Measurements from ENCODE around the gene GRIK4.

Gene GRIK4

GRCh38 chr11:120518356-120518755 lies 6.8 kb downstream of the GRIK4 start:
- H3K36me3 ChIP-seq (ENCODE audit: control insufficient read depth, insufficient read depth, low read length) = no peaks in the 10 kb centered on the region
- no peaks in the 10 kb centered on the region for H3K9me3 ChIP-seq (ENCODE audit: control insufficient read depth, low read length)
- 96 to 98% methylated on average over 5 to 6 of the region's 7 CpGs for WGBS, 2 experiments (ENCODE audit: insufficient coverage in 2 of 2)
- H3K4me3 ChIP-seq (ENCODE audit: extremely low read depth, insufficient read depth, low read length, poor library complexity, severe bottlenecking) = no peak overlapping the region
- no peak overlapping the region for H3K27ac ChIP-seq (ENCODE audit: low read depth, low read length, severe bottlenecking)
- peaks cover 16% of the 10 kb centered on the region for H3K4me1 ChIP-seq (ENCODE audit: control insufficient read depth, insufficient read depth, low read length, poor library complexity, severe bottlenecking)

- H3K36me3 ChIP-seq (ENCODE audit: control insufficient read depth, insufficient read depth, low read length) = no peaks in the 10 kb centered on the region
- H3K27ac ChIP-seq (ENCODE audit: low read depth, low read length, severe bottlenecking) = no peak overlapping the region
- WGBS, 2 experiments (ENCODE audit: insufficient coverage in 2 of 2) = 83 to 100% methylated on average over 1 to 3 of the region's 3 CpGs
- H3K4me3 ChIP-seq (ENCODE audit: extremely low read depth, insufficient read depth, low read length, poor library complexity, severe bottlenecking) = no peak overlapping the region
- H3K4me1 ChIP-seq (ENCODE audit: control insufficient read depth, insufficient read depth, low read length, poor library complexity, severe bottlenecking) = peaks cover 16% of the 10 kb centered on the region
- H3K9me3 ChIP-seq (ENCODE audit: control insufficient read depth, low read length) = no peaks in the 10 kb centered on the region
These were observed 7.9 kb downstream of the GRIK4 start for GRCh38 chr11:120519474-120519873.

GRCh38 chr11:120520091-120520822 lies 8.7 kb downstream of the GRIK4 start:
- Histone ChIP-seq H3K4me1 (ENCODE audit: control insufficient read depth, insufficient read depth, low read length, poor library complexity, severe bottlenecking) (peaks cover 16% of the 10 kb centered on the region), H3K4me3 (ENCODE audit: extremely low read depth, insufficient read depth, low read length, poor library complexity, severe bottlenecking) (no peak overlapping the region), H3K36me3 (ENCODE audit: control insufficient read depth, insufficient read depth, low read length) (no peaks in the 10 kb centered on the region), H3K27ac (ENCODE audit: low read depth, low read length, severe bottlenecking) (no peak overlapping the region), H3K9me3 (ENCODE audit: control insufficient read depth, low read length) (no peaks in the 10 kb centered on the region)
- WGBS, 2 experiments (ENCODE audit: insufficient coverage in 2 of 2) = 90 to 95% methylated on average over 8 to 13 of the region's 16 CpGs

GRCh38 chr11:120521176-120521575 lies 9.6 kb downstream of the GRIK4 start:
- Histone ChIP-seq H3K27ac (ENCODE audit: low read depth, low read length, severe bottlenecking) (no peak overlapping the region), H3K36me3 (ENCODE audit: control insufficient read depth, insufficient read depth, low read length) (no peaks in the 10 kb centered on the region), H3K9me3 (ENCODE audit: control insufficient read depth, low read length) (no peaks in the 10 kb centered on the region), H3K4me1 (ENCODE audit: control insufficient read depth, insufficient read depth, low read length, poor library complexity, severe bottlenecking) (peaks cover 16% of the 10 kb centered on the region), H3K4me3 (ENCODE audit: extremely low read depth, insufficient read depth, low read length, poor library complexity, severe bottlenecking) (no peak overlapping the region)
- 87 to 96% methylated on average over 5 to 7 of the region's 7 CpGs for WGBS, 2 experiments (ENCODE audit: insufficient coverage in 2 of 2)

GRCh38 chr11:120522021-120522420 lies 10.5 kb downstream of the GRIK4 start:
- no peak overlapping the region for H3K4me3 ChIP-seq (ENCODE audit: extremely low read depth, insufficient read depth, low read length, poor library complexity, severe bottlenecking)
- H3K4me1 ChIP-seq (ENCODE audit: control insufficient read depth, insufficient read depth, low read length, poor library complexity, severe bottlenecking) = peaks cover 14% of the 10 kb centered on the region
- WGBS, 2 experiments (ENCODE audit: insufficient coverage in 2 of 2) = 92 to 95% methylated on average over 8 to 10 of the region's 11 CpGs
- H3K36me3 ChIP-seq (ENCODE audit: control insufficient read depth, insufficient read depth, low read length) = no peaks in the 10 kb centered on the region
- H3K27ac ChIP-seq (ENCODE audit: low read depth, low read length, severe bottlenecking) = no peak overlapping the region
- no peaks in the 10 kb centered on the region for H3K9me3 ChIP-seq (ENCODE audit: control insufficient read depth, low read length)

GRCh38 chr11:120522736-120523135 lies 11.2 kb downstream of the GRIK4 start:
- Histone ChIP-seq H3K36me3 (ENCODE audit: control insufficient read depth, insufficient read depth, low read length) (no peaks in the 10 kb centered on the region), H3K9me3 (ENCODE audit: control insufficient read depth, low read length) (no peaks in the 10 kb centered on the region), H3K27ac (ENCODE audit: low read depth, low read length, severe bottlenecking) (no peak overlapping the region), H3K4me1 (ENCODE audit: control insufficient read depth, insufficient read depth, low read length, poor library complexity, severe bottlenecking) (peaks cover 10% of the 10 kb centered on the region), H3K4me3 (ENCODE audit: extremely low read depth, insufficient read depth, low read length, poor library complexity, severe bottlenecking) (no peak overlapping the region)
- WGBS, 2 experiments (ENCODE audit: insufficient coverage in 2 of 2) = 79 to 90% methylated on average over 3 of the region's 3 CpGs

GRCh38 chr11:120523196-120523595 lies 11.6 kb downstream of the GRIK4 start:
- Histone ChIP-seq H3K4me3 (ENCODE audit: extremely low read depth, insufficient read depth, low read length, poor library complexity, severe bottlenecking) (no peak overlapping the region), H3K4me1 (ENCODE audit: control insufficient read depth, insufficient read depth, low read length, poor library complexity, severe bottlenecking) (peaks cover 5% of the 10 kb centered on the region), H3K36me3 (ENCODE audit: control insufficient read depth, insufficient read depth, low read length) (no peaks in the 10 kb centered on the region), H3K27ac (ENCODE audit: low read depth, low read length, severe bottlenecking) (no peak overlapping the region), H3K9me3 (ENCODE audit: control insufficient read depth, low read length) (no peaks in the 10 kb centered on the region)
- 33 to 50% methylated on average over 11 of the region's 12 CpGs for WGBS, 2 experiments (ENCODE audit: insufficient coverage in 2 of 2)

GRCh38 chr11:120524536-120525085 lies 13.1 kb downstream of the GRIK4 start:
- Histone ChIP-seq H3K9me3 (ENCODE audit: control insufficient read depth, low read length) (no peaks in the 10 kb centered on the region), H3K4me3 (ENCODE audit: extremely low read depth, insufficient read depth, low read length, poor library complexity, severe bottlenecking) (no peak overlapping the region), H3K4me1 (ENCODE audit: control insufficient read depth, insufficient read depth, low read length, poor library complexity, severe bottlenecking) (peaks cover 5% of the 10 kb centered on the region), H3K27ac (ENCODE audit: low read depth, low read length, severe bottlenecking) (no peak overlapping the region), H3K36me3 (ENCODE audit: control insufficient read depth, insufficient read depth, low read length) (no peaks in the 10 kb centered on the region)
- 77 to 81% methylated on average over 8 of the region's 9 CpGs for WGBS, 2 experiments (ENCODE audit: insufficient coverage in 2 of 2)

- 85 to 96% methylated on average over 9 of the region's 16 CpGs for WGBS, 2 experiments (ENCODE audit: insufficient coverage in 2 of 2)
- H3K4me1 ChIP-seq (ENCODE audit: control insufficient read depth, insufficient read depth, low read length, poor library complexity, severe bottlenecking) = peaks cover 5% of the 10 kb centered on the region
- no peaks in the 10 kb centered on the region for H3K9me3 ChIP-seq (ENCODE audit: control insufficient read depth, low read length)
- H3K27ac ChIP-seq (ENCODE audit: low read depth, low read length, severe bottlenecking) = no peak overlapping the region
- no peaks in the 10 kb centered on the region for H3K36me3 ChIP-seq (ENCODE audit: control insufficient read depth, insufficient read depth, low read length)
- H3K4me3 ChIP-seq (ENCODE audit: extremely low read depth, insufficient read depth, low read length, poor library complexity, severe bottlenecking) = no peak overlapping the region
These were observed 14.0 kb downstream of the GRIK4 start for GRCh38 chr11:120525261-120526171.

GRCh38 chr11:120526241-120526640 lies 14.7 kb downstream of the GRIK4 start:
- Histone ChIP-seq H3K36me3 (ENCODE audit: control insufficient read depth, insufficient read depth, low read length) (no peaks in the 10 kb centered on the region), H3K4me3 (ENCODE audit: extremely low read depth, insufficient read depth, low read length, poor library complexity, severe bottlenecking) (no peak overlapping the region), H3K27ac (ENCODE audit: low read depth, low read length, severe bottlenecking) (no peak overlapping the region), H3K4me1 (ENCODE audit: control insufficient read depth, insufficient read depth, low read length, poor library complexity, severe bottlenecking) (peaks cover 5% of the 10 kb centered on the region), H3K9me3 (ENCODE audit: control insufficient read depth, low read length) (no peaks in the 10 kb centered on the region)
- 90 to 92% methylated on average over 5 to 9 of the region's 10 CpGs for WGBS, 2 experiments (ENCODE audit: insufficient coverage in 2 of 2)

Measured in mesodermal cell (in vitro differentiated cells).